Body of pancreas (tissue), 4 donors: Measurements from ENCODE around the gene CDK1.

Experiments
- CTCF ChIP-seq, 7 experiments: fragments of 450-650 bp in 4 of 7; fragments of 200-600 bp in 3 of 7; sonication (generic) in 3 of 7; IDR thresholded peaks; one replicate each; pipeline ENCODE4 v1.5.1; 2016 to 2019; ENCODE audit warnings: antibody characterized with exemption in 7 of 7
- POLR2A ChIP-seq, 3 donors: fragments of 450-650 bp; IDR thresholded peaks; one replicate each; pipeline ENCODE4 v1.6.1; 2016; ENCODE audit warnings: antibody characterized with exemption in 3 of 3, mild to moderate bottlenecking in 2 of 3

GRCh38 chr10:60819271-60819670 lies 41.0 kb downstream of the CDK1 start:
- TF ChIP-seq POLR2A (IDR thresholded peaks at IDR 0.05) = no peak
- no peak for TF ChIP-seq CTCF (IDR thresholded peaks at IDR 0.05)
